Lung (tissue), 12 donors: ENCODE results near the gene GINS1. TPM values are rescaled to one million over a fixed set of nuclear protein-coding genes. Genes with fewer than 3 reads are reported as not detected.

Experiments used
- ATAC-seq: fragments of 200-7000 bp; cut with Tn5 transposase; one replicate; pipeline ENCODE4 v1.9.1; 2020; ENCODE audit warnings: moderate number of reproducible peaks; ENCODE audit not compliant: insufficient read depth, low FRiP score
- DNase-seq, 3 donors: peaks; one replicate each; pipeline ENCODE4 v3.0.0-alpha.2; 2013 to 2017
- H3K27ac ChIP-seq, 2 donors: one replicate each; pipeline ENCODE4 v1.5.1; 2013; ENCODE audit warnings: mild to moderate bottlenecking in 2 of 2, moderate library complexity in 2 of 2, control low read depth in 1 of 2, inconsistent platforms in 1 of 2, low read depth in 1 of 2, low read length in 1 of 2
- H3K27me3 ChIP-seq, 3 donors: one replicate each; pipeline ENCODE4 v1.5.1; 2013; ENCODE audit warnings: low read length in 2 of 3; ENCODE audit not compliant: control insufficient read depth in 3 of 3, insufficient read depth in 3 of 3
- H3K36me3 ChIP-seq, 4 donors: one replicate each; pipeline ENCODE4 v1.5.1; 2013; ENCODE audit warnings: low read length in 4 of 4, mild to moderate bottlenecking in 1 of 4, moderate library complexity in 1 of 4; ENCODE audit not compliant: control insufficient read depth in 4 of 4, insufficient read depth in 4 of 4
- H3K4me1 ChIP-seq, 5 donors: one replicate each; pipeline ENCODE4 v1.5.1; 2013; ENCODE audit warnings: low read length in 5 of 5, mild to moderate bottlenecking in 2 of 5, moderate library complexity in 1 of 5; ENCODE audit not compliant: control insufficient read depth in 5 of 5, insufficient read depth in 5 of 5
- H3K4me3 ChIP-seq: one replicate; pipeline ENCODE4 v1.5.1; 2013; ENCODE audit warnings: mild to moderate bottlenecking, control low read depth, moderate library complexity
- H3K9ac ChIP-seq, 2 donors: one replicate each; pipeline ENCODE4 v1.5.1; 2013; ENCODE audit warnings: low read length in 2 of 2, control low read depth in 1 of 2; ENCODE audit not compliant: insufficient read depth in 1 of 2
- H3K9me3 ChIP-seq, 4 donors: one replicate each; pipeline ENCODE4 v1.5.1; 2013; ENCODE audit warnings: low read length in 3 of 4, mild to moderate bottlenecking in 1 of 4, moderate library complexity in 1 of 4; ENCODE audit not compliant: control insufficient read depth in 4 of 4, insufficient read depth in 3 of 4
- WGBS, 2 donors: extraction: QIAGEN DNeasy Blood & Tissue Kit; methylation state at CpG; one replicate each; pipeline ENCODE4 v1.1.7; 2013; 5-methylcytosine and 5-hydroxymethylcytosine counted together
- polyA plus RNA-seq, 2 donors: library from polyadenylated mRNA; stranded (reverse); fragments of 200-250 nt; gene quantifications; one replicate each; pipeline ENCODE4 v1.2.1, GENCODE V29; 2013
- total RNA-seq, 2 donors: library from RNA; depleted of rRNA in 1 of 2; stranded (reverse); fragments of >200 nt in 1 of 2; gene quantifications; one replicate each; pipeline ENCODE4 v1.2.1, GENCODE V29; 2014 to 2021
- TF ChIP-seq, protein P1 (sequence below): IDR thresholded peaks from 2 replicates; pipeline ENCODE4 v1.5.1; 2012; ENCODE audit warnings: mild to moderate bottlenecking; ENCODE audit errors: control extremely low read depth, extremely low read depth
- donor health status: control.
- donor health status: control.
- donor health status: Bipolar disorder and iron deficiency.
- donor health status: healthy.
- donor health status: DM: yes; HTN: yes; CAD: no.

GINS1 gene
- total and polyA plus RNA-seq, 4 donors: 0.87 to 3.3 (median 2.4) TPM

DNA sequence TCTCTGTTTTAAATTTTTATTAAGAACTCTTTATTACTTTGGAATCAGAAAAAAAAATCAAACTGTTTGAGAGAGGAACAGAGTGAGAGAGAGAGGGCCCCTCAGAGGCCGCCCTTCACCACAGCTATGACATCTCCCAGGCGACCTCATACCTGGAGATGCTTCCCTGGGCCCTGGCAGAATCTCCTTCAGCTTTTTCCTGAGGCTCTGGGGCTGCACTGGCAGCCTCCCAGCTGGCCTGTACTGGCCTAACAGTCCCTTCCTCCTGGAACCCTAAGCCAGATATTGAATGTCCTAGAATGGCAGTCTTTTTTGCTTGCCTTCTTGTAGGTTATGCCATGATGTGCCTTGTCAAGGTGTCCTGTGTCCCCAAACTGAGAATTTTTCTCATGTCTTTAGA, 30.6 kb upstream of the GINS1 start:
- no peak overlapping the region for H3K9ac ChIP-seq
- H3K9me3 ChIP-seq: peaks cover 0 to 2% (median 0%) of the 10 kb centered on the region in 4 donors
- TF ChIP-seq, protein P1, sequence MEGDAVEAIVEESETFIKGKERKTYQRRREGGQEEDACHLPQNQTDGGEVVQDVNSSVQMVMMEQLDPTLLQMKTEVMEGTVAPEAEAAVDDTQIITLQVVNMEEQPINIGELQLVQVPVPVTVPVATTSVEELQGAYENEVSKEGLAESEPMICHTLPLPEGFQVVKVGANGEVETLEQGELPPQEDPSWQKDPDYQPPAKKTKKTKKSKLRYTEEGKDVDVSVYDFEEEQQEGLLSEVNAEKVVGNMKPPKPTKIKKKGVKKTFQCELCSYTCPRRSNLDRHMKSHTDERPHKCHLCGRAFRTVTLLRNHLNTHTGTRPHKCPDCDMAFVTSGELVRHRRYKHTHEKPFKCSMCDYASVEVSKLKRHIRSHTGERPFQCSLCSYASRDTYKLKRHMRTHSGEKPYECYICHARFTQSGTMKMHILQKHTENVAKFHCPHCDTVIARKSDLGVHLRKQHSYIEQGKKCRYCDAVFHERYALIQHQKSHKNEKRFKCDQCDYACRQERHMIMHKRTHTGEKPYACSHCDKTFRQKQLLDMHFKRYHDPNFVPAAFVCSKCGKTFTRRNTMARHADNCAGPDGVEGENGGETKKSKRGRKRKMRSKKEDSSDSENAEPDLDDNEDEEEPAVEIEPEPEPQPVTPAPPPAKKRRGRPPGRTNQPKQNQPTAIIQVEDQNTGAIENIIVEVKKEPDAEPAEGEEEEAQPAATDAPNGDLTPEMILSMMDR: no peak
- WGBS, 2 donors: 91 to 96% methylated on average over 2 of the region's 2 CpGs
- ATAC-seq (no peak), DNase-seq (no peak)
- H3K27ac ChIP-seq: no peak overlapping the region
- H3K36me3 ChIP-seq: peaks cover 0 to 2% (median 0%) of the 10 kb centered on the region in 4 donors
- H3K4me1 ChIP-seq: peaks cover 0 to 4% (median 0%) of the 10 kb centered on the region in 5 donors
- no peak overlapping the region for H3K4me3 ChIP-seq
- no peaks in the 10 kb centered on the region for H3K27me3 ChIP-seq

DNA sequence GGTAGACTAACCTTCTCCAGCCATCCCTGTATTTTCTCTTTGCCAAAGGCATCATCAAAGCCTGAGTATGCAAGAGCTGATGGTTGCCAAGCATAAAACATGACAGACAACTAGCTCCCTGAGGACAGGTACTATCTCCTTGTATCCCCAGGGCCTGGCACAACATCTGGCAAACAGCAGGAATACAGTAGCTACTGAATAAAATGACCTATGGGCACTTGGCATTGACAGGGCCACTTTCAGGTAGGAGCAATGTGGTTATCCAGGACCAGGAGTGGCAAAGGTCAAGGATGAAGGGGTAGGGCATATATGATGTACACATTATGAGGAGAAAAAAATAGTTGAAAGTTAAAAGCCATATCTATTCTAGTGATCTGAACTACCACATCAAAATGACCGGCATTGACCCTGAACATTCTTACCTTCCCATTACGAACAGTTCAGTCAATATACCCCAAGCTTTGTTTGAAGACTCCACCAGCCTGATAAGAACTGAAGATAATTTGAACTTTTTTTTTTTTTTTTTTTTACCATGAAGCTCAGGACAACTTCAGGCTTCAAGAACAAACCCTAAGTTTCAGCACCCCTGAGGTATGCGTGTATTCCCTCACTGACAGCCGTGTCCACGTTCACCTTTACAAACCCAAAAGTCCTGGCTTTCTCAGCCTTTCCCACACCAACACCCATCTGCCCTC, 29.1 kb upstream of the GINS1 start:
- Histone ChIP-seq H3K36me3 (peaks cover 0 to 2% (median 0%) of the 10 kb centered on the region in 4 donors), H3K9ac (no peak overlapping the region), H3K4me3 (no peak overlapping the region), H3K4me1 (peaks cover 0 to 5% (median 0%) of the 10 kb centered on the region in 5 donors), H3K9me3 (no peaks in the 10 kb centered on the region), H3K27me3 (no peaks in the 10 kb centered on the region), H3K27ac (no peak overlapping the region)
- TF ChIP-seq, protein P1: no peak
- no peak for ATAC-seq
- DNase-seq: no peak
- 95 to 98% methylated on average over 5 of the region's 5 CpGs for WGBS, 2 donors

DNA sequence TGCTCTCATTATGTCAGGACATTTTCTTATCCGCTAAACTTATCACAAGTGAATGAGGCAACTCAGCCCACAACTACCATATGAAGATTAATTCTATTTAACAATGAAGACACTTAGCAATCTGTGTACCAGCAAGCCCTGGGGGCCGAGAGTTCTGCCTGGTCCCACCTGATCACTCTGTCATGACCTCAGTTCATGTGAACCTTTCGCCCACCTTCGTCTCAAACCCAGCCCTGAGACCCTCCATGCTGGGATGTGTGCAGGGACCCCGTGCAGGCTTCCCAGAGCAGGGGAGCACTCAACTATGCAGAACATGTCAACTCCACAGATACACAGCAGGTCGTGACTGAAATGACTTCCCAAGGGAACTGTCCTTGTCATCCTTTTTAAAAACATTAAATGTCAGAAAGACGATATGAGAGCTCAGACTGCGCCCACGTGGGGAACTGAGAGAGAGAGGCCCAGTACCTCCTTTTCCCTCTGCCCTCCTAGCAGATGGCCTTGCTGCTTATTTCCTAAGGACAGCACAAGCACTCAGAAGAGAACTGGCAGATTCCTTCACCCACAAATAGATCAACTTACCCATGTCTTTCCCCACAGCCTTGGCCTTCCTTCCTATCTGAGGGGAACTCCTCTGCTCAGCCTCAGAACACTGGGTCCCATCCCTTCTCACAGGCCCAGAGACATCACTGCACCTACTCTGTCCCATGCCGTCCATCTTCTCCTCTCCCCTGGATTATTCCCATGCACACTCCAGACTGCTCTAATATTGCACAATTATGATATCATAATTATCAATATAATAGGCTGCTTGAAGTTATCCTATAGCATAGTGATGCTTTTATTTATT, 28.4 kb upstream of the GINS1 start:
- ATAC-seq: no peak
- Histone ChIP-seq H3K4me1 (peaks cover 0 to 5% (median 0%) of the 10 kb centered on the region in 5 donors), H3K27me3 (no peaks in the 10 kb centered on the region), H3K9me3 (no peaks in the 10 kb centered on the region), H3K4me3 (no peak overlapping the region), H3K36me3 (peaks cover 0 to 2% (median 0%) of the 10 kb centered on the region in 4 donors), H3K9ac (no peak overlapping the region), H3K27ac (no peak overlapping the region)
- DNase-seq: no peak
- WGBS, 2 donors: 88 to 94% methylated on average over 10 of the region's 10 CpGs
- TF ChIP-seq, protein P1: no peak
